ENCODE results near the gene BAG5.
A peak's percentile ranks its signal among the peaks of the same experiment; 100 is the strongest.

BAG5 gene

GRCh38 chr14:103568952-103569351 is 6.5 kb upstream of the BAG5 start:
- DNase-seq (ENCODE audit: low read depth, low spot score): no peak
- no peak overlapping the region for H3K27ac ChIP-seq

GRCh38 chr14:103563844-103564505 is 1.5 kb upstream of the BAG5 start:
- H3K27ac ChIP-seq: peak overlapping the region; percentile 98
- no peak for DNase-seq (ENCODE audit: low read depth, low spot score)

GRCh38 chr14:103563226-103563620 is 766 bp upstream of the BAG5 start:
- H3K27ac ChIP-seq: peak overlapping the region; percentile 98
- DNase-seq (ENCODE audit: low read depth, low spot score): no peak

- no peak for DNase-seq (ENCODE audit: low read depth, low spot score)
- peak overlapping the region; percentile 98 for H3K27ac ChIP-seq
Measured at GRCh38 chr14:103562179-103562428, 353 bp downstream of the BAG5 start.

- H3K27ac ChIP-seq: peak overlapping the region; percentile 98
- DNase-seq (ENCODE audit: low read depth, low spot score): no peak
Measured at GRCh38 chr14:103561381-103562178, 877 bp downstream of the BAG5 start.

GRCh38 chr14:103560691-103561090 is 1.8 kb downstream of the BAG5 start:
- H3K27ac ChIP-seq: peak overlapping the region; percentile 98
- no peak for DNase-seq (ENCODE audit: low read depth, low spot score)

- H3K27ac ChIP-seq: no peak overlapping the region
- no peak for DNase-seq (ENCODE audit: low read depth, low spot score)
Measured at GRCh38 chr14:103559766-103560165, 2.7 kb downstream of the BAG5 start.

- peak; percentile 63 for DNase-seq (ENCODE audit: low read depth, low spot score)
- peak overlapping the region; percentile 61 for H3K27ac ChIP-seq
Measured at GRCh38 chr14:103558071-103558882, 4.2 kb downstream of the BAG5 start.

GRCh38 chr14:103556946-103557758 is 5.3 kb downstream of the BAG5 start:
- peak overlapping the region; percentile 61 for H3K27ac ChIP-seq
- DNase-seq (ENCODE audit: low read depth, low spot score): no peak

- H3K27ac ChIP-seq: no peak overlapping the region
- DNase-seq (ENCODE audit: low read depth, low spot score): no peak
Measured at GRCh38 chr14:103555559-103556337, 6.7 kb downstream of the BAG5 start.

- DNase-seq (ENCODE audit: low read depth, low spot score): no peak
- peak overlapping the region; percentile 46 for H3K27ac ChIP-seq
Measured at GRCh38 chr14:103552846-103553210, 9.6 kb downstream of the BAG5 start.

- DNase-seq (ENCODE audit: low read depth, low spot score): no peak
- H3K27ac ChIP-seq: peak overlapping the region; percentile 46
Measured at GRCh38 chr14:103552011-103552845, 10.2 kb downstream of the BAG5 start.

GRCh38 chr14:103551338-103551762 is 11.1 kb downstream of the BAG5 start:
- H3K27ac ChIP-seq: no peak overlapping the region
- DNase-seq (ENCODE audit: low read depth, low spot score): no peak

- no peak for DNase-seq (ENCODE audit: low read depth, low spot score)
- no peak overlapping the region for H3K27ac ChIP-seq
Measured at GRCh38 chr14:103550451-103551337, 11.8 kb downstream of the BAG5 start.

- no peak overlapping the region for H3K27ac ChIP-seq
- DNase-seq (ENCODE audit: low read depth, low spot score): no peak
Measured at GRCh38 chr14:103549361-103550311, 12.8 kb downstream of the BAG5 start.

- H3K27ac ChIP-seq: no peak overlapping the region
- no peak for DNase-seq (ENCODE audit: low read depth, low spot score)
Measured at GRCh38 chr14:103548463-103549351, 13.8 kb downstream of the BAG5 start.
